HG02798 (cell line): ENCODE measurements around the gene UROD.
A peak's percentile ranks its signal among the peaks of the same experiment; 100 is the strongest.

Experiments
- ATAC-seq: cut with Tn5 transposase; IDR thresholded peaks from one replicate; pipeline ENCODE4 v1.9.1; 2021; ENCODE audit warnings: mild to moderate bottlenecking; ENCODE audit not compliant: unreplicated experiment, poor library complexity

UROD gene

DNA sequence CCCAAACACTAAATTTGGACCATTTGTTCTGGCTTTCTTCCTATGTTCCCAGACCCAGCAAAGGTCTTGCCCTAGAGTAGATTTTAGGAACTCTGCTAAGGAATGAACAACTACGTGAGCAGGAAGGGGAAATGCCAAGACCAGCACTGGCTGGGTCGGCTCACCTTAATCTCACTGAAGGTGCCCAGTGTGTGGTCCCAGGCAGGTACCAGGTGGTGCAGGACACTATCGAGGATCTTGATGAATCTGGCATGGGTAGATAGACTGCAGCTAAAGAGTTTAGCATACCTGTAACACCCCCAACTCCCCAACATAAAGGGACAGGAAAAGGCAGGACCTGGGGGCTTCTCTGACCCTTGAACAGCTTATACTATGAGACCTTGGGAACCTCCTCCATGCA is 4.0 kb upstream of the UROD start:
- no peak for ATAC-seq

DNA sequence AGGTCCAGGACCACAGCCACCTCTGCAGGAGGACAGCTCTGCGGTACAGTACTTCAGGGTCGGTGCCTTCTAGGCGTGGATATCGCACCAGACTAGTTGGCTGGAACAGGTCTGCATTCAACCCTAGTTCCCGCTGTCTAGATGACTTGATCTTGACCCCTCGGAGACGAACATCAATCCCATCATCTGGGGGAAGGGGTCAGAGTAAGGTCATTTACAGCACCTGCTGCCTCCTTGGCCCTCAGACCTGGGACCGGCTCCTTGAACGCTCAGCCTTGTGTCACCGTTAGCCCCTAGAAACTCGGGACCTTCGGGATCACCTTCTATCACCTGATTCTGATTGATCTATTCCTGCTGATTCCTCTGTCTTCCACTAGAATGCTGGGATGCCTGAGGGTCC is 3.5 kb upstream of the UROD start:
- no peak for ATAC-seq

DNA sequence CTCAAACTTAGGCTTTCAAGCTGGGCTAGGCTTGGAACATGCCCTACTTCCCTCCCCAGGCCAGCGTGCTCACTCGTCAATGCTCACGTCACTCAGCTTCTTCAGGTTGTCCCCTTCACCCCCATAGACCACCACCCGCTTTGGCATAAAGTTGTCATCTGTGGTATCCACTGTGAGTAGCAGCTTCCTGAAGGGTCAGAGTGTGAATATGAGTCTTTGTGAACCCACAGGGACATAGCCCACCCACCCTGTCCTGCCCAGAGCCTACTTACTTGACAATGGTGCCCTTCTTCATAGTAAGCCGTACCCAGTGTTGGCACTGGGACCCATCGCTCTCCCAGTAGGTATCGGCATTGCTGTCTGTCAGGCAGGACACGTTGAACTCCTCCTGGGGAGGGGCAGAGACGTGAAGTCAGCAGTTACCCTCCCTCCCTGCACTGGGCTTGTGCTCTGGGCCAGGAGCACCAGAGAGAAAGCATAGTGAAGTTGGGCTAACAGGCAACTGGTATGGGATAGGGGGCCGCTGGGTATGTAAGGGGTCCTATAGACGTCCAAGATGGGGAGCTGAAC is 2.7 kb upstream of the UROD start:
- no peak for ATAC-seq

DNA sequence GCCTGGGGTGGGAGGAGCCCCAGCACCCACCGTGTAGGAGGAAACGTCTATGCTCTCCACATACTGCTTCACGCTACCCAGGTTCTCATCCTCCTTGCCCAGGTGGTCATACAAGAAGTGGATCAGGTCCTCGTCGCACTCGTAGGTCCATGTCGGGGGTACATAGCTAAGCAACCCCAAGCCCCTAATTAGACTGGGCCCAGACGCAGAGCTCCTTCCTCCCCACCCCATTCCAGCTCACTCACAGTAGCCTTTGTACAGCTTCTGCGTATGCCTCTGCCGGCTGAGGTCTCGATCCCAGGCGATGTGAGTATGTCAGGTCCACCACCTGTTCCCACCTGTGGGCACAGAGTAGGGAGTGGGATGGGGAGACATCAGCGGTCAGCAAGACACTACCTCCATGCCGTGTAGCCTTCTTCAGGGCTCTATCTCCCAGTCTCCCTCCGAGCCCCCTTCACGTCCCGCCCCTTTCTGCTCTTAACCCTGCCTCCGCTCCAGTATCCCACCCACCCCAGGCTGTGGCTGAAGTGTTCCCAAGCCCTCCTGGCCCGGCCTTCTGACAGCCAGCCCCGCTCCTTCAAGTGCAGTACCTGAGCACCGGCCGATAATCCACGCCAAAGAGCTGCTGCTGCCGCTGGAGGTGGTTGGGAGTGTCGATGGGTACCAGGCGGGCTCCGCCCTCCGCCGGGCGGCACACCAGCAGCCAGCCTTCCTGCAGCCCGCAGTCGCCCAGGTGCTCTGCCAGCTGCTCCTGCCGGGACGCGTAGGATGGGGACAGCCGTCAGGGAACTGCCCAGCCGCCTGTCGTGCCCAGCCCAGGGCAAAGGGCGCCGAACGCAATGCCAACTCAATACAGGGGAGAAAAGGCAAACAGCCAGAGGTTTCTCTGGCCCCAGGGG is 1.8 kb upstream of the UROD start:
- ATAC-seq, result no peak

DNA sequence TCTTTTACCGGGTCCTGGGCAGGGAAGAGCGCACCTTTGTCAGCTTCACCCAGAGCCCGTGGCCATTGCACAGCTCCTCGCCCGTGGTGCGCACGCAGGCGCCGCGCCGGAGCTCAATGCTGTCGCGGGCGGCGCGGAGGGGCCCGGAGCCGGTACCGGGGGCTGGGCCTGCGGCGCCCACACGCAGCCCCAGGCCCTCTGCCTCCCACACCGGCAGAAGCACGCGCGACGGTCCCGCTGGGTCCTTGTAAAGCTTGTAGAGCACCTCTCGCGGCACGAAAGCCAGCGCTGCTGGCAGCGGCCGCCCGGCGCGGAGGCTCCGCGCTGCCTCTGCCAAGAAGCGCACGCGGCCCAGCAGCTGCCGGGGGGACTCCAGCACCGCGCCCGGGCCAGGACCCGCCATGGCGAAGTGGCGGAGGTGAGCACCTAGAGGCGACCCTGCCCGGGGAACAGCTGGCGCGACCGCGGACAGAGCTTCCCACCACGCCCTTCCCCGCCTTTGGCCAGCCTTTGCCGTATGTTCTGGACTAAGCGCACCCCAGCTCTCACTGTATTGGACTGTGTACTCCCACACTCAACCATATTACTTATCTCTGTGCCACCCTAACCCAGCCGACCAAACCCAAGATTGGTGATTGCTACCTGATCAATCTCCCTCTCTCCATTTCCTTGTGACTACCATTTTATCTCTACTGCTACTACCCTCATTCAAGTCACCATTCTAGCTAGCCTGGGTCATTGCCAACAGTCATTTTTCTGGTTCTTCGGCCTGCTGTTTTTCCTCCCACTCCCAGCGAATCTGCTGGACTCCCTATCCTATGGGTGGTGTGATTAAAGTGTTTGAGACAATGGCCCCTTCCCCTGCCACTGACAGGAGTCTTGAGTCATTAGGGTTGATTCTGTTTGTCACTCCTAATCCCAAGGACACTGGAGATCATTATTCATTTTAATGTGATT is 921 bp upstream of the UROD start, which contains the start of gene HECTD3:
Gene HECTD3, minus strand, starts transcription at position 470 of the 957 bp plus-strand sequence. Its CDS starts 67 bp downstream, at position 403.
- ATAC-seq, result peak; percentile 72

DNA sequence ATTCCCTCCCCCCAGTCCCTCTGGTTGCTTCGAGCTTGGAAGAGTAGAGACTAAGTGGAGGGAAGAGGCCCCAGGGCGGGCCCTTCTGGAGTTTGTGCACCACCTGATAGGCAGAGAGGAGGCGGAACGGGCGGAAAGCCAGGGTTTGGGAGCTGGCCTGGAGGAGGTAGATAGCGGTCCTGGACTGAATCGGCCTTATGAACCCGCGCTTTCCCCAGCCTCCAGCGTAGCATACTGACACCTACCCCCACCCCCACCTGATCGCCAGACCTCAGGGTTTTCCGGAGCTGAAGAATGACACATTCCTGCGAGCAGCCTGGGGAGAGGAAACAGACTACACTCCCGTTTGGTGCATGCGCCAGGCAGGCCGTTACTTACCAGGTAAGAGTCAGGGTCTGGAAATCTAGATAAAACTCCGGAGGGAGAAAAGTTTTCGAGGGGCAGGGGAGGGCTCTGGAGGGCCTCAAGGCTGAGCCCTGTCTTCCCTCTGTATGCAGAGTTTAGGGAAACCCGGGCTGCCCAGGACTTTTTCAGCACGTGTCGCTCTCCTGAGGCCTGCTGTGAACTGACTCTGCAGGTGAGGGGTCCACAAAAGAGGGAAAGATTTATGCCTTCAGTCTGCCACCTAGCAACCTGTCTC is 705 bp downstream of the UROD start:
- ATAC-seq, result no peak

DNA sequence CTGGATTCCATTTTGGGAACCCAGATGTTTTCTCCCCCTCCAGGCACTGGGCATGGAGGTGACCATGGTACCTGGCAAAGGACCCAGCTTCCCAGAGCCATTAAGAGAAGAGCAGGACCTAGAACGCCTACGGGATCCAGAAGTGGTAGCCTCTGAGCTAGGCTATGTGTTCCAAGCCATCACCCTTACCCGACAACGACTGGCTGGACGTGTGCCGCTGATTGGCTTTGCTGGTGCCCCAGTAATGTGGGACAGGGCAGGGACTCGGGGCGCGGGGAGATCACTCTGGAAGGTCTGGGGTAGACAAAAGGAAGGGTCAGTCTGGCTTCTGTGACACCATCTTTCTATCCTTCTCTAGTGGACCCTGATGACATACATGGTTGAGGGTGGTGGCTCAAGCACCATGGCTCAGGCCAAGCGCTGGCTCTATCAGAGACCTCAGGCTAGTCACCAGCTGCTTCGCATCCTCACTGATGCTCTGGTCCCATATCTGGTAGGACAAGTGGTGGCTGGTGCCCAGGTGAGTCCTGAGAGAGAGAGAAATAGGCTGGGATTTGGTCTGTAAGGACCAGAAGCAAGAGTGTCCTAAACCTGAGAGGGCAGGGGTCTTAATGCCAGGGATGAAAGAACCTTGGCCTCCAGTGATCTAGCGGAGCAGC is 1.6 kb downstream of the UROD start:
- no peak for ATAC-seq

DNA sequence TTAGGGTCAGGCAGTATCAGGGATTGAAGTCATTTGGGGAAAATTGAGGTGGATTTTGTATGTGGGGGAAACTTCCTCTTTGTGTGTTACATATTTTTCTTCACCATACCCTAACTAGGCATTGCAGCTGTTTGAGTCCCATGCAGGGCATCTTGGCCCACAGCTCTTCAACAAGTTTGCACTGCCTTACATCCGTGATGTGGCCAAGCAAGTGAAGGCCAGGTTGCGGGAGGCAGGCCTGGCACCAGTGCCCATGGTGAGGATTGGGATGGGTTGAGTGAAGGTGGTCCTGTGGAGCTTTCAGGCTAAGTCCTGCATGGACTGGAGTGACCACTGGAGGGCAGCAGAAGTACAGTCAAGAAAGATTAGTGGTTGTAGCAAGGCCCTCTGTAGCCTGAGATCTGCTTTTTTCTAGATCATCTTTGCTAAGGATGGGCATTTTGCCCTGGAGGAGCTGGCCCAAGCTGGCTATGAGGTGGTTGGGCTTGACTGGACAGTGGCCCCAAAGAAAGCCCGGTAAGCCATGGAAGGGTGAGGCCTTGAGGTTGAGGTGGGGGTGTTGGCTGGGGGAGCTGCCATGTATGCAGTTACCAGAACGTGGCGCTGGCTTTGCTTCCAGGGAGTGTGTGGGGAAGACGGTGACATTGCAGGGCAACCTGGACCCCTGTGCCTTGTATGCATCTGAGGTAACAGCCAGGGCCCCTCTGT is 2.4 kb downstream of the UROD start:
- no peak for ATAC-seq

DNA sequence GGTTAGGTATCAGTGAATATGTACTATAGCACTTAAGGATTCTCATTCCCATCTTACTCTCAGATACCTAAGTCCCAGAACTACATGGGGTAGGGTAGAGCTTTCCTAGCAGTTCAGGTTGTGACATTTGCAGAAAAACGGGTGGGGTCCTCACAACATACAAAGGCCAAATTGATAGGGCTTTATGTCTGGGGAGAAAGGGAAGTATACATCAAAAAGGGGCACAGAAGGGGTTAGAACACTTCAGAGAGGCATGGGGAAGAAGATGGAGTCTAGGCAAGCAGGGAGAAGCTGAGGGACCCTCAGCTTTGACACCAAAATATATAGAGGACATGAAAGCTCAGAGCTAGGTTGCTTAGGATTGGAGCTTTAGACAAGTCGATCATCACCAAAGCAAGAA is 3.6 kb downstream of the UROD start:
- no peak for ATAC-seq

DNA sequence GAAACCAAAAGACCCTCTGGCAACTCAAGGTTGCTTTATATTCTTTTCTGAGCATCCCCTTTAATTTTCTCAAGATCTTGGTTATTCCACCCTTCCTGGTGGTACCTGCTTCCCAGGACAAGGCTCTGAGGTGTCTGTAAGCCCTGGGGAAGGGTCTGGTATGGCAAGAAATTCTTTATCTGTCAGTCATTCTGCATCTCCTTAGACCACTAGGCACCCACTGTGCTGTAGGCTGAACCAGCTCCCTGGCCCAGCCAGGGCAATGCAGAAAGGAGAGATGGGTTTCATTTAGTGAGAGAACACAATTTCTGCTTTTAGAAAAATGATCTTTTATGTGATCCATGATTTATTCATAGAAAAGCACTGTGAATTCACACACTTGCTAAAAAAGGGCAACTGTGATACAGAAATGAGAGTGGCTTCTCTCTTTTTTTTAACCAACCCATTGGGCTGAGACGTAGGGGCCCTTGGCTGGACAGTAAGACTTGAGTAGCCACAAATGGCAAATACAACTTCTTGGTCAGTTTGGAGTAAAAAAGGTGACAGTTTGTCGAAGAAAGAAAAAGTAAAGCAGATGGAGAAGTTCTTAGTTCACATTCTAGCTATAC is 4.1 kb downstream of the UROD start:
- no peak for ATAC-seq

DNA sequence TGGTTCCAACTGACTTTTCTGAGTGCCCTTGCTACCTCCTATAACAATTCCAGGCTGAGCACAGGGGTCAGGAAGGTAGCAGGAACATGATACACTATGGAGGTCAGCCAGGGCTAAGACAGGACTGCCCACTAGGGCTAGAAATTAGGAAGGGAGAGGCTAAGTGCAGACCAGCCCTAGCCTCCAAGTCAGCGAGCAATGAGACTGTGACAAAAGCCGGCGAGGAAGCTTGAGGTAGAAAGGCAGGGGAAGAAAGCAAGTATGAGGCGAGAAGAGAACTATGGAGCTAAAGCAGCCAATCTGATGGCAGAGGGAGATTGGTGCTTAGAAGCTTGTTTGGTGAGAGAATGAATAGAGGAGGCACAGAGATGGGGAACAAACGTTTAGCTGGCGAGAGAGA is 4.7 kb downstream of the UROD start:
- ATAC-seq, result no peak

DNA sequence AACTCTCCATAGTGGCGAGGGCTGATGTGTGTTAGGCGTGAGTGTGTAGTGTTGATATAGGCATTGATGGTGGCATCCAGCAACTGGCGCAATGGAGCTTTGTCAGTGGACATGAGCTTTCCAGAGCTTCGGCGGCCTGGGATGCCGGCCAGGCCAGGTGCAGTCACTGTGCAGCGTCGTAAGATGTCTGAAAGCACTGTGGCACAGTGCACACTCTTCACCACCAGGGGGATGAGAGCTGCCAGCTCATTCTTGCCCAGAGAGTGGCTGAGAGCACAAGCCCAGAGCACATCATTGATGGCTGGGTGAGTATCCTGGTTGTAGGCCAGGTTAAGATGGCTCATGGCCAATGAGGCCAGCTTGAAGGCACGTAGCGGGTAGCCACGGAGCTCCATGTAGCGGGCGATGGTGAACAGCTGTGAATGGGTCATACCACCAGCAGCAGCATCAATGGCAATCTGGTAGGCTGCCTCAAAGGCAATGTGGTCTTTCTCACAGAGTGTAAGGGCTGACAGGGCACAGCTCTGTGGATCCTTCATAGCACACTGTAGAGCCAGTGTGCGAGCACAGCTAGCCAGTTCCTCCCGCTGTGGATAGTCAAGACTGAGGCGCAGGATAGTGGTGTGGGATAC is 6.7 kb downstream of the UROD start:
- peak; percentile 70 for ATAC-seq

DNA sequence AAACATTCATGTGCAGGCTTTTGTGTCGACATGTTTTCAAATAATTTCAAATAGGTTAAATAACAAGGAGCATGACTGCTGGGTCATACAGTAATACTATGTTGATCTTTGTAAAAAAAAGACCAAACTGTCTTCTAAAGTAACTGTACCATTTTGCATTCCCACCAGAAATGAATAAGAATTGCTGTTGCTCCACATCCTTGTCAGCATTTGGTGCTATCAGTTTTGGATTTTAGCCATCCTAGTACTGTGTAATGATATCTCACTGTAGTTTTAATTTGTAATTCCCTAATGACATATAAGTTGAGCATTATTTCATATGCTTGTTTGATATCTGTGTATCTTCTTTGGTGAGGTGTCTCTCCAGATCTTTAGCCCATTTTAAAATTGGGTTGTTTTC is 11.6 kb downstream of the UROD start:
- ATAC-seq, result no peak

DNA sequence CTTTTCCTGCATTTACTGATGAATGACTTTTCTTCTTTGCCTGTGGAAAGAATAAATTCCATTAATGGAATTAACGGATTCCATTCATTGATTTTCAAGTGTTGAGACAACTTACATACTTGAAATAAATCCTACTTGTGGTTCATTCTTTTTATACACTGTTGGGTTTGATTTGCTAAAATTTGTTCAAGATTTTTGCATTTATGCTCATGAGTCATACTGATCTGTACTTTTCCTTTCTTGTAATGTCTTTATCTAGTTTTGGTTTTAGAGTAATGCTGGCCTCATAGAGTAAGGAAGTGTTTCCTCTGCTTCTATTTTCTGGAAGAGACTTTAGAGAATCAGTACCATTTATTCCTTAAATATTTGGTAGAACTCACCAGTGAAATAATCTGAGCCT is 14.4 kb downstream of the UROD start:
- no peak for ATAC-seq

DNA sequence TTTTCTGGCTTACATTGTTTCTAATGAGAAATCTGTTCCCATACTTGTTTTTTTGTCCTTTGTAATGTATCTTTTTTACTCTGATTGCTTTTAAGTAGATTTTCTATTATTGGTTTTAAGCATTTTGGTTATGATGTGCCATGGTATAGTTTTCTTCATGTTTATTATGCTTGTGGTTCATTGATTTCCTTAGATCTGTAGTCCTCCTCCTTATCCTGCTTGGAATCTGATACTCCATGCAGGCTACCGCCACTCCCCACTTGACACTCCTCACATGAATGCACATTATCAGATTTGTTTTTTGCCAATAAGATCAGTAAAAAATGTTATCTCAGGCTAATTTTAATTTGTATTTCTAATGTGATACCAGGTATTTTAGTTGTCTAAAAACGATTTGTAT is 20.8 kb downstream of the UROD start:
- ATAC-seq, result no peak

DNA sequence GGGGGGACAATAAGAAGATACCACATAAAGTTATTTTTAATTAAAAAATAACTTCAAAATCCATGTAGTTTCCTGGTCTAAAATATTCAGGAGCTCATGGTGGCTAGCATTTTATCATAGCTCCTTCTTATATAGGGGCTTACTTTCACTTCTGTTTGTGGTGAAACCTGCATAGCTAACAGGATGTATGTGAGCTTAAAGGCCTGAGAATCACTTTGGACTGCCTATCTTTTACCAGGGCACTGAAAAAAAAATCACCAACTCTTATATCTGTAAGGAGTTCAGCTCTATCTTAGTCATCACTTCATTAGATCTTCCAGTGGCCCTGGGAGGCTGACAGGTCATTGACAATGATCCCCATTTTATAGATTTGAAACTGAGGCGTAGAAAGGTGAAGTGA is 21.3 kb downstream of the UROD start:
- no peak for ATAC-seq

DNA sequence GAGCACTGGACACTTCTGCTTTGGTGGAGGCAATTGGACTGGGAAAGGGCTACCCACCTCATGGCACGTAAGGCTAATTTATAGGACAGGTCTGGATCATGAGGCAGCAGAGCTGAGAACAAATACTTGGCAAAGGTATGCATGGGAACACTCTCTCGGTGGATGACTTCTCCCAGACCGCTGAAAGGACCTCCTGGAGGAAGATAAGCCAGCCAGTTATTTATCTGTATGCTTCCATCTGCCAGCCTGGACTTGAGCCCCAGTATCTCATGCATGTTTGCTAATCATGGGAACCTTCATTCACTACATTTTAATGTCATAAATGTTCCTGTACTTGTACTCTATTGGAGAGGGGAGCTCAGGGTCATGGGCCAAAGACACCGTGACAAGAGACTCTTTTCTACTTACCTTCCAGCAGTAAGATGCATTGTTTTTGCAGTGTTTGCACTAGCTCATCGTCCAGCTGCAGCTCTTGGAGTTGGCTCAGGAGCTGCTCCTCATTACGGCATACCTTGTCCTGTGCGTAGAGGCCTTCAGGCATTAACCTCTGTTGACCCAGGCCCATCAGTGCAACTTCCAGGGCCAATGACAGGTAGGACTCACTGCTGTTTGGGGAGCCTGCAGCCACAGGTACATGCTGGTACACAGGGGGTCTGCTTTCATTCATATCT is 23.7 kb downstream of the UROD start:
- no peak for ATAC-seq

DNA sequence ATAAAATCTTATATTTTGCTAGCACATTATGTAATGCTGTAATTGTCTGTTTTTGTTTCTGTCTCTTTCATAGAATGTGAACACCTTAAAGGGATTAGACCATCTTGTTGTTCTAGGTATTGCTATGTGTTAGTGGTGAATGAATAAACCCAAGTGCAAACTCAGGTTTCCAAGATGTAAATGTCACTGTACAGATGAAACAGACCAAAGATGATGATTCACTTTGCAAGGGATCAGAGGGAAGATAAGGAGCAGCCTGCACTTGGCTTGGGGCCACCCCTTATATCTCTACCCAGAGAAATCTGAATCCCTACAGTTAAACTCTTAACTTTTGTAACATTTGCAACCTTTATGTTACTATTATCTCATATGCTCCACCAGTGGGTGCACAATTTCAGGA is 25.4 kb downstream of the UROD start:
- no peak for ATAC-seq
